Renal pelvis (tissue), 4 donors: Measurements from ENCODE around the gene ACYP2. TPM values are rescaled to one million over a fixed set of nuclear protein-coding genes. Genes with fewer than 3 reads are reported as not detected.
"Not testable (repeated sequence)": the region's sequence is repeated elsewhere in the genome, so short reads cannot be mapped to it uniquely, and the experiment has no call there.

Experiments used
- DNase-seq: peaks from one replicate; pipeline ENCODE4 v3.0.0-alpha.2; 2013
- polyA plus RNA-seq, 3 donors: library from polyadenylated mRNA; unstranded; fragments of 120-200 nt; gene quantifications; one replicate each; pipeline ENCODE4 v1.2.1, GENCODE V29; 2013; ENCODE audit not compliant: insufficient read length in 3 of 3

Gene ACYP2
- polyA plus RNA-seq, 3 donors, result 17.6 to 22.1 (median 20.7) TPM

DNA sequence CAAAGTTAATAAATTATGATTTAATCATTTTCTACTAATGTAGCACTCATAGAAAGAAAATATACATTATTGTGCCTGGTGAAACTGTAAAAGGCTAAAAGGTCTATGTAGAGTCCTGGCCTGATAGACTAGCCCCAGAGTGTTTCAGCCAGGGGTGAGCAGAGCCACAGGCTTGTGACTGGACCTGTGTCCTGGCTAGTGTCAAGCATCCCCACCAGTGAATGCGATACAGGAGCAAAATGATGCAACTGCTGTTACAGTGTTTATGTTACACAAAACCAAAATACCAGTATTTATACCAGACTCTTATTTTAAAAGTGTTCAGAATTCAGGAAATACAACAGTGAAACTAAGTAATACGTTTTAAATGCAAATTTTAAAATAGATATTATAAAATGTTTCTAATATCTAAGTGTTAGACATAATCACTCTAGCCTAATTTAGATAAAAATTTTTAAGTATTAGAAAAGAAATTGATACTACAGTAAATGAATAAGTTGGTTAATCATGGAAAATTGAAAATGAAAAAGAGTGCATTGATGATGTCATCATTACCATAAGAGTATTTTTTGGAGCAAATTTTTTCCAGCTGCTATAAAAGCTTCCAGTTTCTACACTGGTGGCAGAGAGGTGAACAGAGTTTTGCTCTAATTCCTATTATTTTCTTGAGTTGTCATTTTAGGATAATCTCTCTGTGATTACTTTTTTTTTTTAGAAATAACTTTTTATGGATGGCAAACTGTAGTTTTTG, 146.8 kb downstream of the ACYP2 start:
- no peak for DNase-seq

GRCh38 chr2:54265081-54265480, 149.7 kb downstream of the ACYP2 start:
- not testable (repeated sequence) for DNase-seq

GRCh38 chr2:54267577-54267976, 152.2 kb downstream of the ACYP2 start:
- DNase-seq, result no peak

- DNase-seq, result no peak
These were observed 155.8 kb downstream of the ACYP2 start for GRCh38 chr2:54271189-54271588.

- no peak for DNase-seq
These were observed 156.6 kb downstream of the ACYP2 start for GRCh38 chr2:54271843-54272627.

DNA sequence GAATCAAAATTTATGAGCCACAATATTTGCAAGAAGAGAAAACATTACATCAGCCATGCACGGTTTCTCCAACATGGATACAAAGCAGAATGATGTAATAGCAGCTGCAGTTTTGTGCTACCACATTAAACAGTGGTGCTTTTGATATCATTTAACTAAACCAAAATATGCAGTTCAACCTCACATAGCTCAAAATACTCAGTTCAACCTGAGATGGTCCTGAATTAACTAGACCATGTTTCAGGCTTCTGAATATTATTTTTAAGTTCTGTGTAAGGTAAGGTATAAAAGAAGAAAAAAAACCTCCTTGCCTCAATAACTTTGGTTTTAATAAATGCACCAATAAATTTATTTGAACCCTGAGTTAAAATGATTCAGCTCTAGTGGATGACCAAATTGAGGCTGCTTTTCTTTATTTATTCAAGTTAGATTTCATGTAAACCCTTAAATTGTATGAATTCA, 159.4 kb downstream of the ACYP2 start:
- DNase-seq, result no peak

DNA sequence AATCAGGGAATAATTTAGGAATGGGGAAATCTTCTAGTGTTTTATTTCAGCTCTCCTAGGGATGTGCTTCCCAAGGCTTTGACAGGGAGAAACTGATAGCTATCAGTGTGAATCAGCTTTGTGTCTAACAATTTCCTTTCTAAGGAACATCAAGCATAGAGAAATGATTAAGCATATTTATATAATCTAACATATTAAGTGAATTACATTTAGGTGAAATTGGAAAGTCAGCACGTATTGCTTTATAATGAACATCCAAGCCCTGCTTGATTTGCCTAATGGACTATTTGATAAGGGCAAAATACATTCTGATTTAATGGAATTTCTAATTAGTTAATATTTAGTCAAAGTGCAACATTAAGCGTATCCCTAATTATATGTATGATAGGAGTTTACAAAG, 160.1 kb downstream of the ACYP2 start:
- DNase-seq, result no peak

GRCh38 chr2:54279385-54279784, 164.0 kb downstream of the ACYP2 start:
- no peak for DNase-seq

DNA sequence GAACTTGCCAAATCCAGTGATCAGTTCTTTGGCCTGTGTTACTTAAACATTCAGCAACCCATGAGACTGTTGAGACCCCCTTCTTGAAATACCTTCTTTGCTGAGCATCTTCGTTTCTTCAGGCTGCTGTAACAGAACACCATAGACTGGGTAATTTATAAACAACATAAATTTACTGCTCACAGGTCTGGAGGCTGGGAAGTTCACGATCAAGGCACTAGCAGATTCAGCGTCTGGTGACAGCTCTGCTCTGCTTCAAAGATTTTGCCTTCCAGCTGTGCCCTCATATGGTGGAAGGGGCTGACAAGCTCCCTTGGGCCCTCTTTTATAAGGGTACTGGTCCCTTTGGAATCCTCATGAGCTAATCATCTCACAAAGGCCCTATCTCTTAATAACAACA, 169.4 kb downstream of the ACYP2 start:
- DNase-seq, result peak; percentile 34

DNA sequence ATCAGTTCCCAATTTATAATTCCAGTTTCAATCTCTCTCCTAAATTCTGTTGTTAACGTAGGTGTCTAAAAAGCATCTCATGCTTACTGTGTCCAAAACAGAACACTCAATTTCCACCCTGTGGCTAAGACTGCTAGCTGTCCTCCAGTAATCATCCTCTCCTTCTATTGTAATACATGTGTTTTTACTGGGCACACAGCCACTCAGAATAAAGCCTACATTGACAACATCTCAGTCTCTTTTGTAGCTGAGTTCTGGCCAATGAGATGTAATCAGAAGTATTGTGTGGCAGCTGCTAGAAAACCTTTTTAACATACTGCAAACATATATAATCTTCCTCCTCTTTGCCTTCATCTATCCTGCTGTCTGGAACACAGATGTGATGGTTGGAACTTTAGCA, 170.0 kb downstream of the ACYP2 start:
- no peak for DNase-seq

- DNase-seq, result no peak
These were observed 172.1 kb downstream of the ACYP2 start for GRCh38 chr2:54287532-54287931.

GRCh38 chr2:54289917-54290316, 174.5 kb downstream of the ACYP2 start:
- DNase-seq, result no peak

DNA sequence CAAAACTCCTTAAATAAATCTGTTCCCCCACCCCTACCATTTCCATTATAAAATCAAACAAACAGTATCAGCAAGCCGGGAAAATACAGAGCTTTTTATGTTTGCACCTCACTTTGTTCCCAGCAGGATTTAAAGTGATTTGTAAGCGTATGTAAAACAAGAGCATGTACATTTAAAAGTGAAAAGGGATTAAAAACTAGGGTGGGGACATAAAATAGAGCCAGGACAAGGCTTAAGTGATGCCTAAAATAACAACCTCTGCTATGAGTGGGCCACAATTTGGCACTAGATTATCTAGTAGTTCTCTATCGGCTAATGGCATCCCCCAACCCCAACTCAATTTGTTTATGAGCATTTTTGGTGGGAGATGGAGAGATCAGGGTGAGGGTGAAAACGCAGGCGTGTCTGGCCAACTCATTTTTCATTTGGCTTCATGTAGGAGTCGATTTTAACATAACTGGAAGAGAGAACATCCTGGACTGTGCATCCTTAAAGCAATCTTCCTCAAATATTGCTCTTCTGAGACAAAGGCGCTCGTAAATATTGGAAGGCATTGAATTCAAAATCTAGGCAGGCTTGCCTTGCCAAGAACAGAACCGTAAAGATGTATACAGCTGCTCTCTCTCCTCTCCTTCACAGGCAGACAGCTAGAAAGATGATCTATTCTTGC, 175.1 kb downstream of the ACYP2 start:
- DNase-seq, result no peak

GRCh38 chr2:54294665-54295064, 179.2 kb downstream of the ACYP2 start:
- DNase-seq, result not testable (repeated sequence)

GRCh38 chr2:54295911-54296310, 180.5 kb downstream of the ACYP2 start:
- peak; percentile 77 for DNase-seq

DNA sequence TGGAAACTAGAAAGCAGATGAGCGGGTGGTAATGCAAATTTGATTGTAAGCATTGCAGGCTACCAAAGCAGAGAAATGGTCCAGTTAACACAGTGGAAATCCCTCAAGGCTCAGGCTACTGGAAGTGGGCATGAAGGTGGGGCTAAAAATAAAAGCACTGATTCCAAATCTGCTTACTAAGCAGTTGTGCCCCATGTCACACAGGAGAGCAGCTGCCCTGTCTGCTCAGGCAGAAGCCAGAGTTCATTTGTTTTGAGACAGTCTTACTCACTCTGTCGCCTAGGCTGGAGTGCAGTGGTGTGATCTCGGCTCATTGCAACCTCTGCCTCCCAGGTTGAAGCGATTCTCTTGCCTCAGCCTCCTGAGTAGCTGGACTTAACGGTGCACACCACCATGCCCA, 183.1 kb downstream of the ACYP2 start:
- DNase-seq, result no peak

GRCh38 chr2:54303631-54304030, 188.2 kb downstream of the ACYP2 start:
- no peak for DNase-seq

- no peak for DNase-seq
These were observed 191.1 kb downstream of the ACYP2 start for GRCh38 chr2:54306556-54306955.

DNA sequence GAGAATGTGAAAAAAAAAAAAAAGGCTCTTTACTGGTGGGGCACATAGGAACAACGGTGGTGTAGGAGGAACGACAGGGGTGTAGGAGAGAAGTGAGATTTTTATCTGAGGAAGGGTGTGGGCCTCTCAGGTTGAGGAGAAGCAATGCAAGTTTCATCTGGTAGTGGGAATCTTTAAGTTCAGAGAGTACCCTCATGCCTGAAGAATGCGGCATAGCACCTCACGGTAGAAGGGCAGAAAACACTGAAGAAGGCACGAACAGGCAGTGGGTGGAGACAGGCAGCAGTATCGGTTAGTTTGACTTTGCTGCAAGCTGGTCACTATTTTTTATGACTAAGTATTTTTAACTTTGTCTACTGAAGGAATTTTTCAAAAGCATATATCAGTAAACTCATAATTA, 192.8 kb downstream of the ACYP2 start:
- DNase-seq, result no peak

- DNase-seq, result no peak
These were observed 193.4 kb downstream of the ACYP2 start for GRCh38 chr2:54308782-54309181.

DNA sequence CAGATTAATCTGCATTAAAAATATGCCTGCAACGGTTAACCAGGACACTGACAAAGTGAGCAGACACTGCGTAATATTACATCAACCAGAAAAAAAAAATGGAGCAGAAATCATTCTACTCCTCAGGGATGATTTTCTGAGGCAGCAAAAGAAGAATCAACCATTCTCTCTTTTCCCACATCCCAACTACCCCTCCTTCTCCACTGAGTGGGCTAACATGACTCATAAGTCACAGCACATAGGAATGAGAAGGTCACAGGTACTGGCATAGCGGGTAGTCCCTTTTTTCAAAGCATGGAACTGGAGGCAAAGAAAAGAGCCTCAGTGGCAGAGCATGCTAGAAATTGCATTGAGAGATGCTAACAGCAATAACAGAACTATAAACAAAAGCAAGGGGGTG, 194.9 kb downstream of the ACYP2 start:
- DNase-seq, result no peak

GRCh38 chr2:54310961-54311360, 195.5 kb downstream of the ACYP2 start:
- no peak for DNase-seq

- DNase-seq, result no peak
These were observed 197.7 kb downstream of the ACYP2 start for GRCh38 chr2:54313147-54313546.
